Liver (tissue), 9 donors: Measurements from ENCODE around the gene LRRC36. TPM values are rescaled to one million over a fixed set of nuclear protein-coding genes. Genes with fewer than 3 reads are reported as not detected.

Experiments
- DNase-seq: peaks from one replicate; pipeline ENCODE4 v3.0.0-alpha.2; 2017; ENCODE audit warnings: low spot score
- H3K27ac ChIP-seq, 2 donors: one replicate each; pipeline ENCODE4 v1.7.0; 2013; ENCODE audit warnings: inconsistent platforms in 2 of 2, low read length in 2 of 2, control low read depth in 1 of 2, low read depth in 1 of 2, mild to moderate bottlenecking in 1 of 2
- H3K27me3 ChIP-seq, 4 donors: one replicate each; pipeline versions ENCODE4 v1.6.1 to v1.7.0; 2013; ENCODE audit warnings: low read length in 3 of 4, inconsistent platforms in 1 of 4, mild to moderate bottlenecking in 1 of 4, moderate library complexity in 1 of 4; ENCODE audit not compliant: control insufficient read depth in 4 of 4, insufficient read depth in 4 of 4
- H3K36me3 ChIP-seq, 4 donors: one replicate each; pipeline versions ENCODE4 v1.6.1 to v1.7.0; 2013; ENCODE audit warnings: low read length in 3 of 4, mild to moderate bottlenecking in 3 of 4, low read depth in 1 of 4, moderate library complexity in 1 of 4; ENCODE audit not compliant: control insufficient read depth in 4 of 4, insufficient read depth in 3 of 4
- H3K4me1 ChIP-seq, 4 donors: one replicate each; pipeline versions ENCODE4 v1.6.1 to v1.7.0; 2013; ENCODE audit warnings: low read length in 3 of 4, mild to moderate bottlenecking in 3 of 4, moderate library complexity in 1 of 4; ENCODE audit not compliant: control insufficient read depth in 4 of 4, insufficient read depth in 4 of 4
- H3K4me3 ChIP-seq, 3 donors: one replicate each; pipeline versions ENCODE4 v1.6.1 to v1.7.0; 2013; ENCODE audit warnings: low read length in 3 of 3, control low read depth in 1 of 3, low read depth in 1 of 3, mild to moderate bottlenecking in 1 of 3
- H3K9ac ChIP-seq, 2 donors: one replicate each; pipeline ENCODE4 v1.7.0; 2013; ENCODE audit warnings: low read length in 2 of 2, mild to moderate bottlenecking in 2 of 2, moderate library complexity in 2 of 2, control low read depth in 1 of 2, low read depth in 1 of 2
- H3K9me3 ChIP-seq, 4 donors: one replicate each; pipeline versions ENCODE4 v1.6.1 to v1.7.0; 2013; ENCODE audit warnings: low read length in 3 of 4; ENCODE audit not compliant: control insufficient read depth in 4 of 4
- CTCF ChIP-seq: fragments of 150-350 bp; IDR thresholded peaks from 2 replicates; pipeline ENCODE4 v1.5.1; 2017; ENCODE audit warnings: improper control_type of control experiment, low read depth, low read length; ENCODE audit not compliant: missing input control
- EGR1 ChIP-seq, 2 donors: IDR thresholded peaks; 2 replicates each; pipeline ENCODE4 v1.6.1; 2016 to 2018; ENCODE audit warnings: antibody characterized with exemption in 2 of 2, low read depth in 2 of 2
- FOXA1 ChIP-seq: IDR thresholded peaks from 2 replicates; pipeline ENCODE4 v1.6.1; 2016; ENCODE audit warnings: antibody characterized with exemption
- FOXA2 ChIP-seq: IDR thresholded peaks from 2 replicates; pipeline ENCODE4 v1.6.1; 2016; ENCODE audit warnings: antibody characterized with exemption
- GABPA ChIP-seq, 2 donors: IDR thresholded peaks in 1 of 2; conservative IDR thresholded peaks in 1 of 2; 2 replicates each; pipeline ENCODE4 v1.6.1; 2016; ENCODE audit warnings: antibody characterized with exemption in 2 of 2, mild to moderate bottlenecking in 1 of 2, moderate library complexity in 1 of 2
- HNF4A ChIP-seq, 2 donors: conservative IDR thresholded peaks; 2 replicates each; pipeline ENCODE4 v1.6.1; 2016; ENCODE audit warnings: antibody characterized with exemption in 2 of 2, mild to moderate bottlenecking in 2 of 2
- HNF4G ChIP-seq: IDR thresholded peaks from 2 replicates; pipeline ENCODE4 v1.6.1; 2016; ENCODE audit warnings: antibody characterized with exemption
- JUND ChIP-seq, 2 donors: IDR thresholded peaks; 2 replicates each; pipeline ENCODE4 v1.6.1; 2016; ENCODE audit warnings: antibody characterized with exemption in 2 of 2
- NR2F2 ChIP-seq: IDR thresholded peaks from 2 replicates; pipeline ENCODE4 v1.6.1; 2016; ENCODE audit warnings: antibody characterized with exemption
- RAD21 ChIP-seq, 2 donors: IDR thresholded peaks; 2 replicates each; pipeline ENCODE4 v1.6.1; 2016; ENCODE audit warnings: antibody characterized with exemption in 2 of 2, mild to moderate bottlenecking in 2 of 2
- REST ChIP-seq: IDR thresholded peaks from 2 replicates; pipeline ENCODE4 v1.6.1; 2016; ENCODE audit warnings: antibody characterized with exemption, mild to moderate bottlenecking
- RXRA ChIP-seq, 2 donors: IDR thresholded peaks; 2 replicates each; pipeline ENCODE4 v1.6.1; 2017 to 2018; ENCODE audit warnings: antibody characterized with exemption in 2 of 2, mild to moderate bottlenecking in 1 of 2
- SP1 ChIP-seq: IDR thresholded peaks from 2 replicates; pipeline ENCODE4 v1.6.1; 2018; ENCODE audit warnings: antibody characterized with exemption, mild to moderate bottlenecking
- TAF1 ChIP-seq: conservative IDR thresholded peaks from 2 replicates; pipeline ENCODE4 v1.6.1; 2016; ENCODE audit warnings: antibody characterized with exemption, mild to moderate bottlenecking
- YY1 ChIP-seq: IDR thresholded peaks from 2 replicates; pipeline ENCODE4 v1.6.1; 2016; ENCODE audit warnings: antibody characterized with exemption, mild to moderate bottlenecking
- ZBTB33 ChIP-seq: IDR thresholded peaks from 2 replicates; pipeline ENCODE4 v1.6.1; 2016; ENCODE audit warnings: antibody characterized with exemption
- WGBS: extraction: QIAGEN DNeasy Blood & Tissue Kit; methylation state at CpG from one replicate; pipeline ENCODE4 v1.1.7; 2013; 5-methylcytosine and 5-hydroxymethylcytosine counted together
- polyA plus RNA-seq, 2 donors: library from polyadenylated mRNA; stranded (reverse) in 1 of 2; unstranded in 1 of 2; fragments of 200-250 nt in 1 of 2; fragments of >200 nt in 1 of 2; fragmentation: Nextera tagmentation in 1 of 2; extraction: Ambion mirVana in 1 of 2; gene quantifications; one replicate each; pipeline versions ENCODE4 v1.2.1 to v1.2.3, GENCODE V29; 2013 to 2015
- total RNA-seq, 2 donors: library from RNA; depleted of rRNA; stranded (reverse); fragments of >200 nt; gene quantifications; one replicate each; pipeline ENCODE4 v1.2.3, GENCODE V29; 2014
- TF ChIP-seq, protein P1 (sequence below): IDR thresholded peaks from 2 replicates; pipeline ENCODE4 v1.6.1; 2016; ENCODE audit warnings: antibody characterized with exemption
- TF ChIP-seq, protein P2 (sequence below): IDR thresholded peaks from 2 replicates; pipeline ENCODE4 v1.6.1; 2016; ENCODE audit warnings: antibody characterized with exemption
- donor health status: healthy.
- donor health status: healthy.
- donor health status: healthy.
- donor health status: healthy.
- donor health status: healthy.

Gene LRRC36
- total and polyA plus RNA-seq, 4 donors = 0.08 TPM; not detected in 3

DNA sequence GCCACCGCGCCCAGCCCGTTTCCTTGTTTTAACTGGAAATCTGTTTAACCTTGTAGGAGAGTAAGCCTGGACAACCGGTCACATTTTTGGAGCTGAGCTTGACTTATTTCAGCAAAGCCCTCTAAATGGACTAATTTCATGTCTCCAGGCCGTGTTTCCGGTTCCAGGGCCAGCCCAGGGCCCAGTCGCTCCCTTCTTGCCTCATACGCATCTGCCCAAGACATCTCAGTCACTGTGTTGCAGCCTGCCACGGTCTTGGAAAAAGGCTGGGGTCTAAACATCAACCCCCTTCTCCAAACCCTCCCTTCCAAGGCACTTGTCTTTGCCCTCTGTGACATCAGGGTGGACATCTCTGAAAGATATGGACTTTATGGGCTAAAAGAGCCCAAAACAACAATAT, 28.3 kb upstream of the LRRC36 start:
- DNase-seq = no peak
- no peak for TF ChIP-seq FOXA2
- TF ChIP-seq EGR1 (IDR thresholded peaks at IDR 0.05; ENCODE audit: low read depth in 2 of 2) = no peak
- no peak for TF ChIP-seq YY1
- TF ChIP-seq REST = no peak
- TF ChIP-seq JUND (IDR thresholded peaks at IDR 0.05) = no peak
- TF ChIP-seq CTCF = no peak
- TF ChIP-seq TAF1 = no peak
- TF ChIP-seq RAD21 (IDR thresholded peaks at IDR 0.05) = no peak
- TF ChIP-seq GABPA (IDR thresholded peaks at IDR 0.05 in 1 of 2, conservative IDR thresholded peaks at IDR 0.05 in 1 of 2) = no peak
- TF ChIP-seq, protein P1, sequence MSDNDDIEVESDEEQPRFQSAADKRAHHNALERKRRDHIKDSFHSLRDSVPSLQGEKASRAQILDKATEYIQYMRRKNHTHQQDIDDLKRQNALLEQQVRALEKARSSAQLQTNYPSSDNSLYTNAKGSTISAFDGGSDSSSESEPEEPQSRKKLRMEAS = no peak
- TF ChIP-seq, protein P2, sequence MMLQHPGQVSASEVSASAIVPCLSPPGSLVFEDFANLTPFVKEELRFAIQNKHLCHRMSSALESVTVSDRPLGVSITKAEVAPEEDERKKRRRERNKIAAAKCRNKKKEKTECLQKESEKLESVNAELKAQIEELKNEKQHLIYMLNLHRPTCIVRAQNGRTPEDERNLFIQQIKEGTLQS = no peak
- TF ChIP-seq NR2F2 = no peak
- TF ChIP-seq HNF4G = no peak
- no peak for TF ChIP-seq RXRA (IDR thresholded peaks at IDR 0.05)
- TF ChIP-seq FOXA1 = no peak
- no peak for TF ChIP-seq ZBTB33
- no peak for TF ChIP-seq HNF4A (conservative IDR thresholded peaks at IDR 0.05)
- TF ChIP-seq SP1 = no peak

DNA sequence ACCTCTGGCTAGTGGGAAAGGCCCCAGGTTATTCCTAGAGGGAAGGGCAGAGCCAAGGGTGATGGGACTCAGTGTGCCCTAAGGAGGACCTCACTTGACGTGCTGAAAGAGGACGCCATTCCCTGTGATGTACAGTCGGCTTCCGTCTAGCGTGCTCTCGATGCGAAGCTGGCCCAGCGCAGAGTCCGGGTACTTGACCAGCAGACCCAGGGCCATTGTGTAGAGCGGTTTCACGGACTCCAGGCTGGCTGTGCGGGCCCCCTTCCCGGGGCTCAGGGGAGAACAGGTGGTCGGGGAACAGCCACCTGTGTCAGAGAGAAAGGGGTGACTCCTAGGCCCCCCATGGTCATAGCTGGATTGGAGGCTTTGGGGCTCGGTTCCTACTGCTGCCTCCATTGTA, 27.3 kb upstream of the LRRC36 start:
- no peak for DNase-seq
- no peak overlapping the region for H3K9ac ChIP-seq
- H3K9me3 ChIP-seq = no peaks in the 10 kb centered on the region
- 92% methylated on average over 15 of the region's 15 CpGs for WGBS
- H3K27me3 ChIP-seq = no peaks in the 10 kb centered on the region
- no peaks in the 10 kb centered on the region for H3K4me1 ChIP-seq
- H3K27ac ChIP-seq = no peak overlapping the region
- H3K36me3 ChIP-seq = no peaks in the 10 kb centered on the region
- H3K4me3 ChIP-seq = no peak overlapping the region
- TF ChIP-seq EGR1 (IDR thresholded peaks at IDR 0.05; ENCODE audit: low read depth in 2 of 2) (no peak), SP1 (no peak), REST (no peak), FOXA1 (no peak), RXRA (IDR thresholded peaks at IDR 0.05) (no peak), HNF4A (conservative IDR thresholded peaks at IDR 0.05) (no peak), HNF4G (no peak), YY1 (no peak), NR2F2 (no peak), CTCF (no peak), FOXA2 (no peak)
- TF ChIP-seq, protein P1 = no peak

More for the DNA sequence above, 28.3 kb upstream of the LRRC36 start:
- Histone ChIP-seq H3K9ac (no peak overlapping the region), H3K27me3 (no peaks in the 10 kb centered on the region), H3K9me3 (no peaks in the 10 kb centered on the region), H3K36me3 (no peaks in the 10 kb centered on the region), H3K4me1 (no peaks in the 10 kb centered on the region), H3K27ac (no peak overlapping the region), H3K4me3 (no peak overlapping the region)
- WGBS = 92% methylated on average over 9 of the region's 9 CpGs
